Measurements from ENCODE around the gene ZNF865. TPM values are rescaled to one million over a fixed set of nuclear protein-coding genes. Genes with fewer than 3 reads are reported as not detected.
"Not testable (repeated sequence)": the region's sequence is repeated elsewhere in the genome, so short reads cannot be mapped to it uniquely, and the experiment has no call there.

The ZNF865 gene
- total and polyA plus RNA-seq, 2 of the 8 experiments (the other 6 are each of a cell fraction or from before 2014, with no cell fraction given): 3.5 to 13.6 TPM

DNA sequence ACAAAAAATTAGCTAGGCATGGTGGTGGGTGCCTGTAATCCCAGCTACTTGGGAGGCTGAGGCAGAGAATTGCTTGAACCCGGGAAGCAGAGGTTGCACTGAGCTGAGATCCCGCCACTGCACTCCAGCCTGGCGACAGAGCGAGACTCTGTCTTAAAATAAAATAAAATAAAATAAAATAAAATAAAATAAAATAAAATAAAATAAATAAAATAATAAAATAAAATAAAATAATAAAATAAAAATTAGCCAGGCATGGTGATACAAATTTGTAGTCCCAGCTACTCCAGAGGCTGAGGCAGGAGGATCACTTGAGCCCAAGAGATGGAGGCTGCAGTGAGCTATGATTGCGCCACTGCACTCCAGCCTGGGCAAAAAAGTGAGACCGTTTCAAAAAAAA is 31.5 kb upstream of the ZNF865 start:
- H3K56ac ChIP-seq (replicated peaks; ENCODE audit: insufficient read length, low read depth, low read length); H3K4ac ChIP-seq (replicated peaks; ENCODE audit: insufficient read length, low read depth, low read length); H3K27me3 ChIP-seq (replicated peaks in 1 of 4; ENCODE audit: control insufficient read depth in 3 of 4, extremely low read depth in 1 of 4, insufficient read depth in 3 of 4, low read length in 3 of 4); H3K27ac ChIP-seq (ENCODE audit: low read depth, low read length); H4K20me1 ChIP-seq (replicated peaks in 1 of 2; ENCODE audit: control insufficient read depth in 1 of 2, insufficient read depth in 2 of 2, low read length in 2 of 2); H3K9me3 ChIP-seq (ENCODE audit: insufficient read depth in 2 of 2, low read depth in 1 of 2, low read length in 1 of 2); H2BK15ac ChIP-seq (ENCODE audit: low read length); H3K18ac ChIP-seq (ENCODE audit: extremely low read depth, low read length); H4K91ac ChIP-seq (replicated peaks; ENCODE audit: insufficient read length, low read length); H4K5ac ChIP-seq (ENCODE audit: insufficient read length, low read depth, low read length); H3K23me2 ChIP-seq (ENCODE audit: low read depth, low read length); H2AK5ac ChIP-seq (ENCODE audit: low read depth, low read length); H4K8ac ChIP-seq (ENCODE audit: extremely low read depth, insufficient read depth, low read length); H3K14ac ChIP-seq (ENCODE audit: insufficient read length); H3K4me1 ChIP-seq (replicated peaks in 1 of 4; ENCODE audit: control insufficient read depth in 3 of 4, insufficient read depth in 4 of 4, low read length in 3 of 4); H3K4me2 ChIP-seq (ENCODE audit: insufficient read depth in 1 of 2, low read depth in 2 of 2, low read length in 2 of 2); H3K23ac ChIP-seq (ENCODE audit: insufficient read length); DNase-seq (ENCODE audit: low read depth in 1 of 2, low spot score in 2 of 2); H3K79me1 ChIP-seq (ENCODE audit: low read depth, low read length); H2BK20ac ChIP-seq (ENCODE audit: low read length); H3K79me2 ChIP-seq (ENCODE audit: control insufficient read depth in 1 of 2, insufficient read depth in 2 of 2, low read length in 2 of 2); H3K9ac ChIP-seq (replicated peaks in 1 of 4; ENCODE audit: extremely low read depth in 1 of 4, low read depth in 3 of 4, low read length in 3 of 4); H2BK120ac ChIP-seq (replicated peaks; ENCODE audit: low read depth, low read length); H3K4me3 ChIP-seq (ENCODE audit: extremely low read depth in 1 of 4, insufficient read depth in 2 of 4, low read depth in 3 of 4, low read length in 4 of 4); H2BK12ac ChIP-seq (ENCODE audit: low read depth, low read length); H2BK5ac ChIP-seq (ENCODE audit: low read depth, low read length); FAIRE-seq; H2AFZ ChIP-seq (ENCODE audit: low read length): not testable (repeated sequence)
- POLR2A ChIA-PET (ENCODE audit: partially characterized antibody): interaction anchor here (0.7 to 1.3 kb wide), 3 partner anchors 9 to 25 kb away, joined by 3 to 5 read pairs (median 3); partner anchors contain the start of gene FIZ1
- 92% methylated on average over 6 of the region's 6 CpGs; no CpG with 5 or more reads in 1 of the 2 experiments for WGBS, 2 experiments (ENCODE audit: extremely low coverage in 1 of 2, insufficient coverage in 1 of 2, insufficient read length in 1 of 2, insufficient replicate concordance in 2 of 2, low coverage in 1 of 2, low lambda C conversion rate in 2 of 2, missing lambda C conversion rate in 1 of 2)
- peaks cover 7 to 19% (median 9%) of the 10 kb centered on the region in 4 experiments; a peak in 7 of 8 replicates for H3K36me3 ChIP-seq (ENCODE audit: control insufficient read depth in 2 of 4, insufficient read depth in 4 of 4, low read length in 3 of 4)
- CTCF ChIA-PET (ENCODE audit: partially characterized antibody): interaction anchor here (1.0 to 1.5 kb wide), 4 partner anchors 16 to 106 kb away, joined by 3 read pairs; no protein-coding TSS in a partner anchor

Data from H1 (cell line).